ENCODE measurements around the gene MAP9.

GRCh38 chr4:155339588-155339987, 37.2 kb downstream of the MAP9 start:
- TF ChIP-seq, protein P1, sequence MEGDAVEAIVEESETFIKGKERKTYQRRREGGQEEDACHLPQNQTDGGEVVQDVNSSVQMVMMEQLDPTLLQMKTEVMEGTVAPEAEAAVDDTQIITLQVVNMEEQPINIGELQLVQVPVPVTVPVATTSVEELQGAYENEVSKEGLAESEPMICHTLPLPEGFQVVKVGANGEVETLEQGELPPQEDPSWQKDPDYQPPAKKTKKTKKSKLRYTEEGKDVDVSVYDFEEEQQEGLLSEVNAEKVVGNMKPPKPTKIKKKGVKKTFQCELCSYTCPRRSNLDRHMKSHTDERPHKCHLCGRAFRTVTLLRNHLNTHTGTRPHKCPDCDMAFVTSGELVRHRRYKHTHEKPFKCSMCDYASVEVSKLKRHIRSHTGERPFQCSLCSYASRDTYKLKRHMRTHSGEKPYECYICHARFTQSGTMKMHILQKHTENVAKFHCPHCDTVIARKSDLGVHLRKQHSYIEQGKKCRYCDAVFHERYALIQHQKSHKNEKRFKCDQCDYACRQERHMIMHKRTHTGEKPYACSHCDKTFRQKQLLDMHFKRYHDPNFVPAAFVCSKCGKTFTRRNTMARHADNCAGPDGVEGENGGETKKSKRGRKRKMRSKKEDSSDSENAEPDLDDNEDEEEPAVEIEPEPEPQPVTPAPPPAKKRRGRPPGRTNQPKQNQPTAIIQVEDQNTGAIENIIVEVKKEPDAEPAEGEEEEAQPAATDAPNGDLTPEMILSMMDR (IDR thresholded peaks at IDR 0.05): no peak
- TF ChIP-seq POLR2AphosphoS5 (IDR thresholded peaks at IDR 0.05) (no peak), EP300 (IDR thresholded peaks at IDR 0.05) (no peak)

Data from sigmoid colon (tissue), 4 donors.